Smooth muscle cell (in vitro differentiated cells): ENCODE results near the gene HLA-DQA1. TPM values are rescaled to one million over a fixed set of nuclear protein-coding genes. Genes with fewer than 3 reads are reported as not detected.

Source experiments
- DNase-seq: peaks from one replicate; lab custom pipeline; 2025; ENCODE audit not compliant: unreplicated experiment; lab: John Stamatoyannopoulos, UW
- H2AFZ ChIP-seq: fragments of 200-600 bp; sonication (generic); 2 replicates; pipeline ENCODE4 v1.6.0; 2016; ENCODE audit warnings: antibody characterized with exemption, low read depth, mild to moderate bottlenecking
- H3F3A ChIP-seq: fragments of 200-600 bp; sonication (generic); 2 replicates; pipeline ENCODE4 v1.6.0; 2017; ENCODE audit warnings: antibody characterized with exemption, low read depth
- H3K27ac ChIP-seq: fragments of 200-600 bp; sonication (generic); 2 replicates; pipeline ENCODE4 v1.5.1; 2016; ENCODE audit warnings: low read depth, mild to moderate bottlenecking
- H3K27me3 ChIP-seq: fragments of 200-600 bp; sonication (generic); 2 replicates; pipeline ENCODE4 v1.6.1; 2016; ENCODE audit warnings: low read depth, mild to moderate bottlenecking
- H3K36me3 ChIP-seq: fragments of 200-600 bp; sonication (generic); 2 replicates; pipeline ENCODE4 v1.5.1; 2016; ENCODE audit warnings: low read depth
- H3K4me1 ChIP-seq: fragments of 200-600 bp; sonication (generic); 2 replicates; pipeline ENCODE4 v1.5.1; 2016; ENCODE audit warnings: low read depth
- H3K4me2 ChIP-seq: fragments of 200-600 bp; sonication (generic); 2 replicates; pipeline ENCODE4 v1.6.0; 2016; ENCODE audit warnings: mild to moderate bottlenecking
- H3K4me3 ChIP-seq: fragments of 200-600 bp; sonication (generic); 2 replicates; pipeline ENCODE4 v1.5.1; 2016; ENCODE audit warnings: mild to moderate bottlenecking
- H3K79me2 ChIP-seq: fragments of 200-600 bp; sonication (generic); 2 replicates; pipeline ENCODE4 v1.6.0; 2016; ENCODE audit warnings: low read depth, mild to moderate bottlenecking
- H3K9ac ChIP-seq: fragments of 200-600 bp; sonication (generic); 2 replicates; pipeline ENCODE4 v1.6.0; 2016; ENCODE audit warnings: low read depth
- H3K9me3 ChIP-seq: fragments of 200-600 bp; sonication (generic); replicated peaks from 2 replicates; pipeline ENCODE4 v1.5.1; 2016; ENCODE audit warnings: low read depth
- H4K20me1 ChIP-seq: fragments of 200-600 bp; sonication (generic); 2 replicates; pipeline ENCODE4 v1.6.0; 2016; ENCODE audit warnings: low read depth
- WGBS: methylation state at CpG from one replicate; pipeline ENCODE4 v1.1.7; 2016; ENCODE audit warnings: low lambda C conversion rate; 5-methylcytosine and 5-hydroxymethylcytosine counted together
- polyA plus RNA-seq: library from polyadenylated mRNA; unstranded; fragments of >200 nt; fragmentation: Nextera tagmentation; extraction: Ambion mirVana; gene quantifications from 2 replicates; pipeline ENCODE4 v1.2.1, GENCODE V29; 2016
- total RNA-seq: library from RNA; depleted of rRNA; stranded (reverse); fragments of >200 nt; gene quantifications from 2 replicates; pipeline ENCODE4 v1.2.3, GENCODE V29; 2014
- TF ChIP-seq, protein P1 (sequence below): fragments of 200-600 bp; sonication (generic); IDR thresholded peaks from 2 replicates; pipeline ENCODE4 v1.5.1; 2017; ENCODE audit warnings: borderline replicate concordance, mild to moderate bottlenecking, antibody characterized with exemption; ENCODE audit not compliant: insufficient read depth, poor library complexity, severe bottlenecking

The HLA-DQA1 gene
- total and polyA plus RNA-seq, 2 experiments from 2014 or later: 1.0 TPM; not detected in 1

DNA sequence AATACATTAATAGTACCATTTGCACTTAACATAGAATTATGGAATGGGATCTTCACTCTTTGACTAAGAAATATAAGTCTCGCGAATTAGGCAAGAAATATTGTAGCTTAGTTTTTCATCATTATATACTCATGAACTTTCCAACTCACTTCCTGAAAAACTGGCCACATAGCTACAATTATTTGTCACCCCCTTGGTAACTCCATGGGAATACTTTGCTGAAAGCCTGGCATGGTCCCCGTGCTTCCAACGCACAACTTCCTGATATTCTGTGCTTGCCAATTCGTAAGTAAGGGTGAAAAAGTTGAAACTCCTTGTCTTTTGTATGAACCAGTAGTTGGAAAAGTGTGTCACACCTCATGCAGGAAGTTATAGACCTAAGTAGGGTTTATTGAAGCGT, 23.7 kb upstream of the HLA-DQA1 start:
- Histone ChIP-seq H2AFZ (no peak overlapping the region), H4K20me1 (no peaks in the 10 kb centered on the region), H3K27ac (no peak overlapping the region), H3K4me3 (no peak overlapping the region), H3K9me3 (no peaks in the 10 kb centered on the region), H3K4me1 (peaks cover 5% of the 10 kb centered on the region), H3K79me2 (no peaks in the 10 kb centered on the region), H3K4me2 (no peak overlapping the region), H3K27me3 (no peaks in the 10 kb centered on the region), H3K36me3 (no peaks in the 10 kb centered on the region), H3F3A (no peaks in the 10 kb centered on the region), H3K9ac (no peak overlapping the region)
- no peak for DNase-seq
- TF ChIP-seq, protein P1, sequence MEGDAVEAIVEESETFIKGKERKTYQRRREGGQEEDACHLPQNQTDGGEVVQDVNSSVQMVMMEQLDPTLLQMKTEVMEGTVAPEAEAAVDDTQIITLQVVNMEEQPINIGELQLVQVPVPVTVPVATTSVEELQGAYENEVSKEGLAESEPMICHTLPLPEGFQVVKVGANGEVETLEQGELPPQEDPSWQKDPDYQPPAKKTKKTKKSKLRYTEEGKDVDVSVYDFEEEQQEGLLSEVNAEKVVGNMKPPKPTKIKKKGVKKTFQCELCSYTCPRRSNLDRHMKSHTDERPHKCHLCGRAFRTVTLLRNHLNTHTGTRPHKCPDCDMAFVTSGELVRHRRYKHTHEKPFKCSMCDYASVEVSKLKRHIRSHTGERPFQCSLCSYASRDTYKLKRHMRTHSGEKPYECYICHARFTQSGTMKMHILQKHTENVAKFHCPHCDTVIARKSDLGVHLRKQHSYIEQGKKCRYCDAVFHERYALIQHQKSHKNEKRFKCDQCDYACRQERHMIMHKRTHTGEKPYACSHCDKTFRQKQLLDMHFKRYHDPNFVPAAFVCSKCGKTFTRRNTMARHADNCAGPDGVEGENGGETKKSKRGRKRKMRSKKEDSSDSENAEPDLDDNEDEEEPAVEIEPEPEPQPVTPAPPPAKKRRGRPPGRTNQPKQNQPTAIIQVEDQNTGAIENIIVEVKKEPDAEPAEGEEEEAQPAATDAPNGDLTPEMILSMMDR: no peak
- 96% methylated on average over 6 of the region's 6 CpGs for WGBS

DNA sequence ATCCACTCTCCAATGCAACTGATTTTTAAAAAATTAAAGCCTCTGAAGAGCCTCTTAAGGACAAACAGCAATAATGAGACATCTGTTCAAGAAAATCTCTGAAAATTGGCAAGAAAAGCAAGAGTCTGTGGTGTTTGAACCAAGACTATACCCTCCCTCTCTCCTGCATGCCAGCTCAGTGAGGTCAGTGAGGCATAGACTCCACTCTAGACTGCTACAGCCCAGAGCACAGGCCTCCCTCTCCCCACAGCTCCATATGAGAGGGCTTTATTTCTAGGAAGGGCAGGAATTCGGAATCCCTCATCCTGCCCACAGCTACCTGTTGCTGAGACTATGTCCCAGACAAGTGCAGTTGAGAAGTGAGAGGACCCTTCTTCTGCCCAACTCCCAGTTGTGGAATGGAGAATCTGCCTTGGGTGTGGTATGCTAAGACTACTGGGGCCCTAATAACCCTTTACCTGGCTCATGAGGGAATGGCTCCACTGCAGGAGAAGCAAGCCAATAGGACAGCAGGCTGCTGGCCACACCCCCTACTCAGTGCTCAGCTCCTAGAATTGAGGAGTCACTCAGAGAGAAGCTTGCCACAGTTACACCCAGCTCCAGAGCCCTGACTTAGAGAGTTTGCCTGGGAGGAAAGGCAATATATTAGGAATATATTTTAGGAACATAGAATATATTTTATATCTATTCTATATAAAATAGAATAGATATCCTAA, 22.7 kb upstream of the HLA-DQA1 start:
- no peak overlapping the region for H3K9ac ChIP-seq
- H3K9me3 ChIP-seq: no peaks in the 10 kb centered on the region
- no peak overlapping the region for H3K4me2 ChIP-seq
- 70% methylated on average over 1 of the region's 1 CpG for WGBS
- no peaks in the 10 kb centered on the region for H3K79me2 ChIP-seq
- no peak overlapping the region for H2AFZ ChIP-seq
- no peaks in the 10 kb centered on the region for H3F3A ChIP-seq
- H3K27ac ChIP-seq: no peak overlapping the region
- no peak overlapping the region for H3K4me3 ChIP-seq
- peaks cover under 1% of the 10 kb centered on the region for H3K4me1 ChIP-seq
- TF ChIP-seq, protein P1: no peak
- H4K20me1 ChIP-seq: no peaks in the 10 kb centered on the region
- no peak for DNase-seq
- no peaks in the 10 kb centered on the region for H3K27me3 ChIP-seq
- H3K36me3 ChIP-seq: no peaks in the 10 kb centered on the region

DNA sequence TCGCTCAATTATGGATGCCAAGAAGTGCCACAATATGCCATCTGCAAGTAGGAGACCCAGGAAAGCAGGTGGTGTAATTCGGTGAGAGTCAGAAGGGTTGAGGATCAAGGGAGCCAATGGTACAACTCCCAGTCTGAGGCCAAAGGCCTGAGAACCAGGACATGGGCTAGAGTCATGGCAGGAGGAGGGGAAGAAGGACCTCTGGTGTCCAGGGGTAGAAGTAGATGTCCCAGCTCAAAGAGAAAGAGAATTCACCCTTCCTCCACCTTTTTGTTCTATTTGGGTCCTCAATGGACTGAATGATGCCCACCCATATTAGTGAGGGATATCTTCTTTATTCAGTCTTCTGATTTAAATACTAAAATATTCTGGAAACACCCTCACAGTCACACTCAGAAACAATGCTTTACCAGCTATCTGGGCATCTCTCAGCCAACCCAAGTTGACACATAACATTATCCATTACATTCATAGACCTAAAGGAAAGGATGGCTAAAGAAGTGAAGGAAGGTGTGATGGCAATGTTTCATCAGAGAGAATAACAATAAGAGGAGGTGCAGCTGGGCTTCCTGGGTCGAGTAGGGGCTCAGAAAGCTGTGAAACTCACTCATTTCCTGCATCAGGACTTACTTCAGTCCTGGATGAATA, 21.2 kb upstream of the HLA-DQA1 start:
- Histone ChIP-seq H3F3A (no peaks in the 10 kb centered on the region), H3K4me1 (no peaks in the 10 kb centered on the region), H4K20me1 (no peaks in the 10 kb centered on the region), H3K9ac (no peak overlapping the region), H3K79me2 (no peaks in the 10 kb centered on the region), H2AFZ (no peak overlapping the region), H3K4me2 (no peak overlapping the region), H3K36me3 (no peaks in the 10 kb centered on the region), H3K9me3 (no peaks in the 10 kb centered on the region), H3K27ac (no peak overlapping the region), H3K27me3 (no peaks in the 10 kb centered on the region), H3K4me3 (no peak overlapping the region)
- 63% methylated on average over 3 of the region's 3 CpGs for WGBS
- no peak for DNase-seq
- TF ChIP-seq, protein P1: no peak

- Histone ChIP-seq H3F3A (no peaks in the 10 kb centered on the region), H3K27ac (no peak overlapping the region), H3K79me2 (no peaks in the 10 kb centered on the region), H2AFZ (no peak overlapping the region), H3K9me3 (no peaks in the 10 kb centered on the region), H3K36me3 (no peaks in the 10 kb centered on the region), H3K27me3 (no peaks in the 10 kb centered on the region), H3K9ac (no peak overlapping the region), H3K4me2 (no peak overlapping the region), H3K4me3 (no peak overlapping the region), H3K4me1 (no peaks in the 10 kb centered on the region), H4K20me1 (no peaks in the 10 kb centered on the region)
- TF ChIP-seq, protein P1: no peak
- WGBS: 98% methylated on average over 1 of the region's 1 CpG
- no peak for DNase-seq
Measured at GRCh38 chr6:32617751-32618150, 19.5 kb upstream of the HLA-DQA1 start.
